Kidney epithelial cell (primary cell): ENCODE results near the gene NCKAP5. TPM values are rescaled to one million over a fixed set of nuclear protein-coding genes. Genes with fewer than 3 reads are reported as not detected.

Experiments used
- DNase-seq: peaks from one replicate; pipeline ENCODE4 v3.0.0-alpha.2; 2010; ENCODE audit warnings: low read depth
- H3K27me3 ChIP-seq: 2 replicates; pipeline ENCODE4 v1.6.0; 2011; ENCODE audit warnings: low read length; ENCODE audit not compliant: control insufficient read depth, insufficient read depth
- H3K36me3 ChIP-seq: 2 replicates; pipeline ENCODE4 v1.5.1; 2011; ENCODE audit warnings: low read length; ENCODE audit not compliant: control insufficient read depth, insufficient read depth
- H3K4me3 ChIP-seq: 2 replicates; pipeline ENCODE4 v1.5.1; 2011; ENCODE audit warnings: low read depth, mild to moderate bottlenecking, control low read depth, low read length
- total RNA-seq: library from RNA; depleted of rRNA; stranded (reverse); fragments of >200 nt; gene quantifications from 2 replicates; pipeline ENCODE4 v1.2.3, GENCODE V29; 2015
- TF ChIP-seq, protein P1 (sequence below): IDR thresholded peaks from 2 replicates; pipeline ENCODE4 v1.5.1; 2011; ENCODE audit warnings: mild to moderate bottlenecking, moderate library complexity, low read length, control low read depth, inconsistent platforms; ENCODE audit not compliant: insufficient read depth, poor library complexity, severe bottlenecking

NCKAP5 gene
- total RNA-seq, 1 donor from 2014 or later = 0.33 TPM

DNA sequence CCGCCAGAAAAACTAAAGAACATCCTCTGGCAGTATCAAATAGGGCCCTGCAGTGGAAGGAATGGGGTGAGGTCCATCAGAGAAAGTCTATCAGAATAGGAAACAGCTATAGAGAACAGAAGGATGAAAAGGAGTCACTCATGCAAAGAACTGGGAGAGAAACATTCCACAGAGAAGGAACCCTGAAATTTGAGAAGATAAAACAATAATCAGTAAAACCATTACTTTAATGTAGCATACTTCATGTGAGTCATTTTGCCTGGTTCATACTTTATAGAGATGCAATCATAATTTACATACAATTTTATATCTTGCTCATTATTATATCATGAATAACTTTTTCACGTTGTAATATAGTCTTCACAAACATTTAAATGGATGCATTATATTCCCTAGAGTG is 402.2 kb downstream of the NCKAP5 start:
- TF ChIP-seq, protein P1, sequence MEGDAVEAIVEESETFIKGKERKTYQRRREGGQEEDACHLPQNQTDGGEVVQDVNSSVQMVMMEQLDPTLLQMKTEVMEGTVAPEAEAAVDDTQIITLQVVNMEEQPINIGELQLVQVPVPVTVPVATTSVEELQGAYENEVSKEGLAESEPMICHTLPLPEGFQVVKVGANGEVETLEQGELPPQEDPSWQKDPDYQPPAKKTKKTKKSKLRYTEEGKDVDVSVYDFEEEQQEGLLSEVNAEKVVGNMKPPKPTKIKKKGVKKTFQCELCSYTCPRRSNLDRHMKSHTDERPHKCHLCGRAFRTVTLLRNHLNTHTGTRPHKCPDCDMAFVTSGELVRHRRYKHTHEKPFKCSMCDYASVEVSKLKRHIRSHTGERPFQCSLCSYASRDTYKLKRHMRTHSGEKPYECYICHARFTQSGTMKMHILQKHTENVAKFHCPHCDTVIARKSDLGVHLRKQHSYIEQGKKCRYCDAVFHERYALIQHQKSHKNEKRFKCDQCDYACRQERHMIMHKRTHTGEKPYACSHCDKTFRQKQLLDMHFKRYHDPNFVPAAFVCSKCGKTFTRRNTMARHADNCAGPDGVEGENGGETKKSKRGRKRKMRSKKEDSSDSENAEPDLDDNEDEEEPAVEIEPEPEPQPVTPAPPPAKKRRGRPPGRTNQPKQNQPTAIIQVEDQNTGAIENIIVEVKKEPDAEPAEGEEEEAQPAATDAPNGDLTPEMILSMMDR = no peak
- no peak for DNase-seq

DNA sequence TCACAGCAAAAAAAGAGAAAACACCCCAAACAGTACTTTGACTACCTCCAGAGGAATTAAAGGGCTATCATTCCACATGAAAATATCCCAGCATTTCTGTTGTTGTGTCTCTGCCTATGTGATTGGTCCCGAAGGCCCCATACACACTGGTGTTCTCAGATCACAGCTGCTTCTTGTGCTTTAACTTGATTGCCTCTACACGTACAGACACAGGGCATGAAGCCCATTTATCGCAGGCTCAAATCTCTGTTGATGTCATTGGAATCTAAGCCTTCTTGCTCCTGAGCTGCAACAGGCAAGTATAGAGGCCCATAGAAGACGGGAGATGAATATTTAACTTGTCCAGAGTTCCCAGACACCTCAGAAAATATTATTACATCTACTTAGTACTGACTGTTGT is 405.2 kb downstream of the NCKAP5 start:
- no peak overlapping the region for H3K4me3 ChIP-seq
- DNase-seq = no peak
- H3K36me3 ChIP-seq = no peaks in the 10 kb centered on the region

More for the DNA sequence above, 402.2 kb downstream of the NCKAP5 start:
- Histone ChIP-seq H3K27me3 (no peaks in the 10 kb centered on the region), H3K36me3 (no peaks in the 10 kb centered on the region), H3K4me3 (no peak overlapping the region)

DNA sequence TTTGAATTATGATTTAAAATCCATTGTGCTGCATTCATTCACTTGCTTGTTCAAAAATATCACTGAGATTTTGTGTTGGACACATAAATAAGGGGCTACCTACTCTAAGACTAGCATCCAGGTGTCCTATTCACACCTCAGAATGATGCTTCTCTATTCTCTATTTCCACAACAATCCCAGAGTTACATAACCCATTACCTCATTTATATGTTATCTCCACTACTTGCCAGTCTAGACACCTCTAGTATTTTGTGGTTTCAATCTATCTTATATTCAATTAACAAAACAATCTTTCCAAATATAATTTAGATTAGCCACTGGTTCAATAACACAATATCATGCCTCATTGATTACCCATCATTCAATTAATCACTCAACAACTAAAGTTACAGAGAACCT is 409.8 kb downstream of the NCKAP5 start:
- Histone ChIP-seq H3K4me3 (no peak overlapping the region), H3K36me3 (no peaks in the 10 kb centered on the region), H3K27me3 (no peaks in the 10 kb centered on the region)
- DNase-seq = no peak
- TF ChIP-seq, protein P1 = no peak

More for the DNA sequence above, 405.2 kb downstream of the NCKAP5 start:
- H3K27me3 ChIP-seq = no peaks in the 10 kb centered on the region
- TF ChIP-seq, protein P1 = no peak

DNA sequence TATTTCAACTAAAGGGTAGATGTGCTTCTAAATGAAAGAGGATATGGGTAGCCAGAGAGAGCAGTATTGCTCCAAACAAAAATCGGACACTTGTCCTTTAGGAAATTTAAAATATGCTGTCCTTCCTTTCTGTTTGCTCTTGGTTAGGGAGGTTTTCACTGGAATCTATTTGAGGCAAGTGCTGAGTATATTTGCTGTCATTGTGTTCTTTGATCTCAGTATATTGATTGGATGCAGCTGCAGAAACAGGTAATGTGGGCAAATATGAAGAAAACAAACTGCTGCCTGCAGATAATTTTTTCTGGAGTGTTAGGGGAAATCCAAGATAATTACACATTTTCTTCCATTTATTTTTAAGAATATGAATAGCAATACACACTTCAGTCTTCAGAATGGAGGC is 410.2 kb downstream of the NCKAP5 start:
- H3K36me3 ChIP-seq = no peaks in the 10 kb centered on the region

DNA sequence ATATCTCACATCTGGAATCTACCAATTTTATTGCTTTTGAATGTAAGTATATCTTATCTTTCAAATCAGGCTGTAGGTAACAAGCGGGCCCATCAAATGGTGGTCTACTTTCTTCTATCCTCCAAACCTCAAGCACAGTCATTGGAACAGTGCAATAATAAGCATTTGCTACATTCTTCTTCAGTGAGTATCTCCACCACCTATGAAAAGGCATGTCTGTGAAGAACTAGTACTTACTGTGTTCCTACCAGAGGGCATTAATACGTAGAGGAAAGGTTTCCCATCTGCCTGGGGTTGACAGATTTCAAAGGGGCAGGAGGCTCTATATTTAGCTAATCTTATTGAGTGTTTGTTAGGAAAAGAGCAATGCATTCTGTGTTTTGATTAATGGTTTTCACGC is 411.1 kb downstream of the NCKAP5 start:
- TF ChIP-seq, protein P1 = no peak
- no peak for DNase-seq
- H3K36me3 ChIP-seq = no peaks in the 10 kb centered on the region
- no peaks in the 10 kb centered on the region for H3K27me3 ChIP-seq
- no peak overlapping the region for H3K4me3 ChIP-seq

More for the DNA sequence above, 410.2 kb downstream of the NCKAP5 start:
- Histone ChIP-seq H3K27me3 (no peaks in the 10 kb centered on the region), H3K4me3 (no peak overlapping the region)
- DNase-seq = no peak
- TF ChIP-seq, protein P1 = no peak

DNA sequence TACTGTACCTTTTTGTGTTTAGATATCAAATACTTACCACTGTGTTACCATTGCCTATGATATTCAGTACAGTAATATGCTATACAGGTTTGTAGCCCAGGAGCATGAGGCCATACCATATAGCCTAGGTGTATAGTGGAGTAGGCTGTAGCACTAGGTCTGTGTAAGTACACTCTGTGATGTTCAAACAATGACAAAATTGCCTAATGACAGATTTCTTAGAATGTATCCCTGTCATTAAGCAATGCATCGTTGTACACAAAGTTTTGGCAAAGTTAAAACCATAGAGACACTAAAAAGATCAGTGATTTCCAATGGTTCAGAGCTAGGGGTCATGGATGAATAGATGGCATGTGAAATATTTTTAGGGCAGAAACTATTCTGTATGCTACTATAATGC is 415.5 kb downstream of the NCKAP5 start:
- no peaks in the 10 kb centered on the region for H3K27me3 ChIP-seq
- no peak overlapping the region for H3K4me3 ChIP-seq
- no peaks in the 10 kb centered on the region for H3K36me3 ChIP-seq
- DNase-seq = no peak
- TF ChIP-seq, protein P1 = no peak
